Hepatocyte (in vitro differentiated cells): ENCODE data around the gene MAG. TPM values are rescaled to one million over a fixed set of nuclear protein-coding genes. Genes with fewer than 3 reads are reported as not detected.

Experiments
- DNase-seq: peaks from one replicate; pipeline ENCODE4 v3.0.0-alpha.2; 2016; ENCODE audit warnings: low spot score
- H2AFZ ChIP-seq: fragments of 200-600 bp; sonication (generic); 2 replicates; pipeline ENCODE4 v1.6.0; 2016; ENCODE audit warnings: antibody characterized with exemption, mild to moderate bottlenecking
- H3K27ac ChIP-seq: fragments of 200-600 bp; sonication (generic); 2 replicates; pipeline ENCODE4 v1.5.1; 2016; ENCODE audit warnings: mild to moderate bottlenecking
- H3K27me3 ChIP-seq: fragments of 200-600 bp; sonication (generic); 2 replicates; pipeline ENCODE4 v1.6.1; 2016
- H3K36me3 ChIP-seq: fragments of 200-600 bp; sonication (generic); replicated peaks from 2 replicates; pipeline ENCODE4 v1.5.1; 2016; ENCODE audit warnings: low read depth; ENCODE audit not compliant: insufficient read depth
- H3K4me1 ChIP-seq: fragments of 200-600 bp; sonication (generic); 2 replicates; pipeline ENCODE4 v1.5.1; 2016; ENCODE audit warnings: mild to moderate bottlenecking, moderate library complexity; ENCODE audit not compliant: insufficient read depth
- H3K4me2 ChIP-seq: fragments of 200-600 bp; sonication (generic); 2 replicates; pipeline ENCODE4 v1.6.0; 2016
- H3K4me3 ChIP-seq: fragments of 200-600 bp; sonication (generic); 2 replicates; pipeline ENCODE4 v1.5.1; 2016; ENCODE audit warnings: mild to moderate bottlenecking
- H3K79me2 ChIP-seq: fragments of 200-600 bp; sonication (generic); 2 replicates; pipeline ENCODE4 v1.6.0; 2017; ENCODE audit warnings: mild to moderate bottlenecking
- H3K9me2 ChIP-seq: fragments of 200-600 bp; sonication (generic); replicated peaks from 2 replicates; pipeline ENCODE4 v1.6.0; 2017; ENCODE audit warnings: mild to moderate bottlenecking; ENCODE audit not compliant: insufficient read depth
- H3K9me3 ChIP-seq: fragments of 200-600 bp; sonication (generic); 2 replicates; pipeline ENCODE4 v1.5.1; 2016; ENCODE audit warnings: low read depth, mild to moderate bottlenecking
- H4K20me1 ChIP-seq: fragments of 200-600 bp; sonication (generic); 2 replicates; pipeline ENCODE4 v1.6.0; 2016; ENCODE audit warnings: mild to moderate bottlenecking; ENCODE audit not compliant: insufficient read depth, poor library complexity, severe bottlenecking
- EZH2 ChIP-seq: fragments of 200-600 bp; sonication (generic); IDR thresholded peaks from 2 replicates; pipeline ENCODE4 v1.6.1; 2016; ENCODE audit warnings: antibody characterized with exemption, mild to moderate bottlenecking, borderline replicate concordance
- EZH2phosphoT487 ChIP-seq: fragments of 200-600 bp; sonication (generic); IDR thresholded peaks from one replicate; pipeline ENCODE4 v1.6.1; 2018; ENCODE audit warnings: antibody characterized with exemption, mild to moderate bottlenecking, low read depth, moderate library complexity; ENCODE audit not compliant: unreplicated experiment, severe bottlenecking
- WGBS: methylation state at CpG from one replicate; pipeline ENCODE4 v1.1.6; 2016; ENCODE audit warnings: low lambda C conversion rate; ENCODE audit errors: missing lambda C conversion rate; 5-methylcytosine and 5-hydroxymethylcytosine counted together
- polyA plus RNA-seq: library from polyadenylated mRNA; unstranded; fragments of >200 nt; fragmentation: Nextera tagmentation; extraction: Ambion mirVana; gene quantifications from 2 replicates; pipeline ENCODE4 v1.2.1, GENCODE V29; 2016
- total RNA-seq: library from RNA; depleted of rRNA; stranded (reverse); fragments of >200 nt; gene quantifications from 2 replicates; pipeline ENCODE4 v1.2.3, GENCODE V29; 2014
- TF ChIP-seq, protein P1 (sequence below): fragments of 200-600 bp; sonication (generic); IDR thresholded peaks from 2 replicates; pipeline ENCODE4 v1.5.1; 2016; ENCODE audit warnings: antibody characterized with exemption, mild to moderate bottlenecking; ENCODE audit not compliant: poor library complexity

MAG gene
- total and polyA plus RNA-seq, 2 experiments from 2014 or later, result 0.47 TPM; not detected in 1

DNA sequence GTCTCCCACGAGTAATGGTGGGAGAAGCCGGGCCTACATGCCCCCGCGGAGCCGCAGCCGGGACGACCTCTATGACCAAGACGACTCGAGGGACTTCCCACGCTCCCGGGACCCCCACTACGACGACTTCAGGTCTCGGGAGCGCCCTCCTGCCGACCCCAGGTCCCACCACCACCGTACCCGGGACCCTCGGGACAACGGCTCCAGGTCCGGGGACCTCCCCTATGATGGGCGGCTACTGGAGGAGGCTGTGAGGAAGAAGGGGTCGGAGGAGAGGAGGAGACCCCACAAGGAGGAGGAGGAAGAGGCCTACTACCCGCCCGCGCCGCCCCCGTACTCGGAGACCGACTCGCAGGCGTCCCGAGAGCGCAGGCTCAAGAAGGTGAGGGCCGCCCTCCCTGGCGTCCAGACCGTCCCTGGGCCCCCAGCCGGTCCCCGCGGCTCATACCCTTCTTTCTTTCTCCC, 24.6 kb upstream of the MAG start:
- Histone ChIP-seq H3K27me3 (no peaks in the 10 kb centered on the region), H4K20me1 (peaks cover 10% of the 10 kb centered on the region), H3K4me2 (peak overlapping the region; percentile 99), H3K4me3 (peak overlapping the region; percentile 97), H3K9me3 (no peaks in the 10 kb centered on the region), H3K9me2 (no peaks in the 10 kb centered on the region), H3K79me2 (peaks cover 34% of the 10 kb centered on the region), H3K27ac (peak overlapping the region; percentile 100), H3K4me1 (peaks cover 12% of the 10 kb centered on the region), H3K36me3 (no peaks in the 10 kb centered on the region), H2AFZ (peak overlapping the region; percentile 96)
- TF ChIP-seq EZH2phosphoT487 (no peak), EZH2 (no peak)
- TF ChIP-seq, protein P1, sequence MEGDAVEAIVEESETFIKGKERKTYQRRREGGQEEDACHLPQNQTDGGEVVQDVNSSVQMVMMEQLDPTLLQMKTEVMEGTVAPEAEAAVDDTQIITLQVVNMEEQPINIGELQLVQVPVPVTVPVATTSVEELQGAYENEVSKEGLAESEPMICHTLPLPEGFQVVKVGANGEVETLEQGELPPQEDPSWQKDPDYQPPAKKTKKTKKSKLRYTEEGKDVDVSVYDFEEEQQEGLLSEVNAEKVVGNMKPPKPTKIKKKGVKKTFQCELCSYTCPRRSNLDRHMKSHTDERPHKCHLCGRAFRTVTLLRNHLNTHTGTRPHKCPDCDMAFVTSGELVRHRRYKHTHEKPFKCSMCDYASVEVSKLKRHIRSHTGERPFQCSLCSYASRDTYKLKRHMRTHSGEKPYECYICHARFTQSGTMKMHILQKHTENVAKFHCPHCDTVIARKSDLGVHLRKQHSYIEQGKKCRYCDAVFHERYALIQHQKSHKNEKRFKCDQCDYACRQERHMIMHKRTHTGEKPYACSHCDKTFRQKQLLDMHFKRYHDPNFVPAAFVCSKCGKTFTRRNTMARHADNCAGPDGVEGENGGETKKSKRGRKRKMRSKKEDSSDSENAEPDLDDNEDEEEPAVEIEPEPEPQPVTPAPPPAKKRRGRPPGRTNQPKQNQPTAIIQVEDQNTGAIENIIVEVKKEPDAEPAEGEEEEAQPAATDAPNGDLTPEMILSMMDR, result no peak
- peak; percentile 69 for DNase-seq
- WGBS, result 28% methylated on average over 19 of the region's 40 CpGs

GRCh38 chr19:35267818-35268535, 24.0 kb upstream of the MAG start:
- DNase-seq, result peak; percentile 91
- WGBS, result 3% methylated on average over 40 of the region's 100 CpGs
- no peaks in the 10 kb centered on the region for H3K36me3 ChIP-seq

GRCh38 chr19:35268536-35269437, 23.2 kb upstream of the MAG start, which contains the start of gene USF2:
TSS of gene USF2 (plus strand) at chr19:35268962. CDS start at chr19:35269102, 140 bp downstream.
- H3K27me3 ChIP-seq, result no peaks in the 10 kb centered on the region
- H3K9me3 ChIP-seq, result no peaks in the 10 kb centered on the region
- peak within 1 kb of the TSS; percentile 97 for H3K4me3 ChIP-seq
- TF ChIP-seq EZH2phosphoT487 (no peak), EZH2 (no peak)
- TF ChIP-seq, protein P1, result no peak
- WGBS, result 2% methylated on average over 40 of the region's 126 CpGs
- peak within 1 kb of the TSS; percentile 99 for H3K4me2 ChIP-seq
- peaks cover 34% of the 10 kb centered on the region for H3K79me2 ChIP-seq
- no peaks in the 10 kb centered on the region for H3K9me2 ChIP-seq
- H3K36me3 ChIP-seq, result no peaks in the 10 kb centered on the region
- peak within 1 kb of the TSS; percentile 96 for H2AFZ ChIP-seq
- peak within 1 kb of the TSS; percentile 100 for H3K27ac ChIP-seq
- H4K20me1 ChIP-seq, result peaks cover 10% of the 10 kb centered on the region
- peaks cover 12% of the 10 kb centered on the region for H3K4me1 ChIP-seq
- peak; percentile 89 for DNase-seq

More at GRCh38 chr19:35267818-35268535, 24.0 kb upstream of the MAG start:
- Histone ChIP-seq H3K9me2 (no peaks in the 10 kb centered on the region), H3K9me3 (no peaks in the 10 kb centered on the region), H3K79me2 (peaks cover 34% of the 10 kb centered on the region), H4K20me1 (peaks cover 10% of the 10 kb centered on the region), H2AFZ (peak overlapping the region; percentile 96), H3K27me3 (no peaks in the 10 kb centered on the region), H3K4me1 (peaks cover 12% of the 10 kb centered on the region), H3K4me3 (peak overlapping the region; percentile 97), H3K4me2 (peak overlapping the region; percentile 99), H3K27ac (peak overlapping the region; percentile 100)
- TF ChIP-seq EZH2, result no peak
- TF ChIP-seq, protein P1, result no peak
- TF ChIP-seq EZH2phosphoT487, result no peak
